CD8-positive, alpha-beta memory T cell (primary cell): ENCODE measurements around the gene SDCCAG8. TPM values are rescaled to one million over a fixed set of nuclear protein-coding genes. Genes with fewer than 3 reads are reported as not detected.

Experiments used
- CTCF ChIA-PET: fragments of 350-600 bp; sonication (Branson Sonifier 250); formaldehyde crosslinking; loops from one replicate; lab custom pipeline; 2021; ENCODE audit warnings: antibody characterized with exemption; lab: Charles Lee
- POLR2A ChIA-PET: fragments of 350-600 bp; sonication (Branson Sonifier 250); formaldehyde crosslinking; loops from one replicate; lab custom pipeline; 2021; ENCODE audit warnings: antibody characterized with exemption; lab: Charles Lee
- DNase-seq, 5 donors: peaks; one replicate each; pipeline versions ENCODE4 v3.0.0 to v3.0.0-alpha.2; 2020 to 2022; ENCODE audit warnings: mixed read lengths in 1 of 5
- H3K27ac ChIP-seq: one replicate; pipeline ENCODE4 v1.7.0; 2013; ENCODE audit warnings: low read depth, mild to moderate bottlenecking, low read length, moderate library complexity
- H3K27me3 ChIP-seq: 2 replicates; pipeline ENCODE4 v1.7.0; 2013; ENCODE audit warnings: low read length, mild to moderate bottlenecking; ENCODE audit not compliant: insufficient read depth, poor library complexity, severe bottlenecking
- H3K36me3 ChIP-seq: 2 replicates; pipeline ENCODE4 v1.7.0; 2013; ENCODE audit warnings: mild to moderate bottlenecking, low read length, moderate library complexity; ENCODE audit not compliant: insufficient read depth
- H3K4me1 ChIP-seq: 2 replicates; pipeline ENCODE4 v1.7.0; 2013; ENCODE audit warnings: mild to moderate bottlenecking, low read length, moderate library complexity; ENCODE audit not compliant: insufficient read depth
- H3K4me3 ChIP-seq: 2 replicates; pipeline ENCODE4 v1.7.0; 2013; ENCODE audit warnings: mild to moderate bottlenecking, low read length
- H3K9me3 ChIP-seq: 2 replicates; pipeline ENCODE4 v1.7.0; 2013; ENCODE audit warnings: mild to moderate bottlenecking, low read length
- H3K27ac Mint-ChIP-seq, 8 donors: one replicate each; pipeline ENCODE4 v1.8.0; 2020 to 2021; ENCODE audit warnings: mixed read lengths in 8 of 8, mild to moderate bottlenecking in 6 of 8, inconsistent platforms in 3 of 8, moderate library complexity in 3 of 8
- H3K27me3 Mint-ChIP-seq, 2 donors: one replicate each; pipeline ENCODE4 v1.8.0; 2020 to 2021; ENCODE audit warnings: mixed read lengths in 2 of 2, mild to moderate bottlenecking in 1 of 2, moderate library complexity in 1 of 2
- H3K36me3 Mint-ChIP-seq, 3 donors: one replicate each; pipeline ENCODE4 v1.8.0; 2020 to 2021; ENCODE audit warnings: mixed read lengths in 3 of 3, inconsistent platforms in 1 of 3, mild to moderate bottlenecking in 1 of 3
- H3K4me1 Mint-ChIP-seq, 3 donors: one replicate each; pipeline ENCODE4 v1.8.0; 2020 to 2021; ENCODE audit warnings: mixed read lengths in 3 of 3, inconsistent platforms in 1 of 3, mild to moderate bottlenecking in 1 of 3
- H3K4me3 Mint-ChIP-seq, 7 donors: one replicate each; pipeline ENCODE4 v1.8.0; 2020 to 2021; ENCODE audit warnings: mixed read lengths in 7 of 7, mild to moderate bottlenecking in 6 of 7, moderate library complexity in 4 of 7, inconsistent platforms in 2 of 7
- H3K9me3 Mint-ChIP-seq, 5 donors: one replicate each; pipeline ENCODE4 v1.8.0; 2020 to 2022; ENCODE audit warnings: mixed read lengths in 5 of 5, mild to moderate bottlenecking in 3 of 5, moderate library complexity in 2 of 5, inconsistent platforms in 1 of 5
- polyA plus RNA-seq: library from polyadenylated mRNA; unstranded; fragments of 300-500 nt; fragmentation: Illumina TruSeq; gene quantifications from one replicate; pipeline ENCODE4 v1.2.3, GENCODE V29; 2021
- total RNA-seq, 2 experiments: library from RNA; stranded (reverse); gene quantifications; one replicate each; pipeline ENCODE4 v1.2.3, GENCODE V29; 2021

SDCCAG8 gene
- total and polyA plus RNA-seq, 3 experiments from 2014 or later = 17.8 to 22.3 (median 18.3) TPM

- CTCF ChIA-PET = no interaction called here
- POLR2A ChIA-PET = no interaction called here
- Mint-ChIP-seq H3K4me1 (peaks cover 6 to 14% (median 9%) of the 10 kb centered on the region in 3 donors), H3K4me3 (no peak overlapping the region), H3K27me3 (no peaks in the 10 kb centered on the region), H3K9me3 (no peaks in the 10 kb centered on the region), H3K36me3 (peaks cover 25 to 59% (median 35%) of the 10 kb centered on the region in 3 donors), H3K27ac (no peak overlapping the region)
- H3K4me3 ChIP-seq = no peak overlapping the region
- no peak for DNase-seq
- no peaks in the 10 kb centered on the region for H3K9me3 ChIP-seq
- no peaks in the 10 kb centered on the region for H3K36me3 ChIP-seq
- no peaks in the 10 kb centered on the region for H3K27me3 ChIP-seq
- no peaks in the 10 kb centered on the region for H3K4me1 ChIP-seq
- no peak overlapping the region for H3K27ac ChIP-seq
Observed at GRCh38 chr1:243546457-243546856, 290.6 kb downstream of the SDCCAG8 start.

GRCh38 chr1:243547891-243548290 is 292.1 kb downstream of the SDCCAG8 start:
- no peak overlapping the region for H3K4me3 Mint-ChIP-seq
- Histone ChIP-seq H3K27ac (no peak overlapping the region), H3K36me3 (no peaks in the 10 kb centered on the region), H3K4me1 (no peaks in the 10 kb centered on the region), H3K27me3 (no peaks in the 10 kb centered on the region), H3K4me3 (no peak overlapping the region), H3K9me3 (no peaks in the 10 kb centered on the region)
- no peaks in the 10 kb centered on the region for H3K27me3 Mint-ChIP-seq
- H3K4me1 Mint-ChIP-seq = peaks cover 3 to 6% (median 3%) of the 10 kb centered on the region in 3 donors
- no peak overlapping the region for H3K27ac Mint-ChIP-seq
- CTCF ChIA-PET = no interaction called here
- peaks cover 25 to 59% (median 36%) of the 10 kb centered on the region in 3 donors for H3K36me3 Mint-ChIP-seq
- POLR2A ChIA-PET = interaction anchor here (0.5 to 0.6 kb wide), 2 partner anchors 25 to 431 kb away, joined by 3 to 4 read pairs; no protein-coding TSS in a partner anchor
- no peak for DNase-seq
- no peaks in the 10 kb centered on the region for H3K9me3 Mint-ChIP-seq

- H3K27me3 ChIP-seq = no peaks in the 10 kb centered on the region
- DNase-seq = no peak
- no peaks in the 10 kb centered on the region for H3K4me1 ChIP-seq
- no peaks in the 10 kb centered on the region for H3K36me3 ChIP-seq
- ChIA-PET CTCF (no interaction called here), POLR2A (interaction anchor here (0.5 to 0.6 kb wide), 2 partner anchors 26 to 431 kb away, joined by 3 to 4 read pairs; no protein-coding TSS in a partner anchor)
- H3K9me3 Mint-ChIP-seq = no peaks in the 10 kb centered on the region
- no peak overlapping the region for H3K4me3 ChIP-seq
- no peak overlapping the region for H3K27ac Mint-ChIP-seq
- no peaks in the 10 kb centered on the region for H3K27me3 Mint-ChIP-seq
- peaks cover 24 to 58% (median 33%) of the 10 kb centered on the region in 3 donors for H3K36me3 Mint-ChIP-seq
- no peak overlapping the region for H3K4me3 Mint-ChIP-seq
- H3K27ac ChIP-seq = no peak overlapping the region
- H3K9me3 ChIP-seq = no peaks in the 10 kb centered on the region
- H3K4me1 Mint-ChIP-seq = peaks cover 0 to 2% (median 1%) of the 10 kb centered on the region in 3 donors
Observed at GRCh38 chr1:243548516-243548915, 292.7 kb downstream of the SDCCAG8 start.

- no peaks in the 10 kb centered on the region for H3K9me3 Mint-ChIP-seq
- DNase-seq = no peak
Observed at GRCh38 chr1:243549108-243549507, 293.3 kb downstream of the SDCCAG8 start.

More at GRCh38 chr1:243549108-243549507, 293.3 kb downstream of the SDCCAG8 start:
- ChIA-PET POLR2A (no interaction called here), CTCF (no interaction called here)
- no peak overlapping the region for H3K27ac ChIP-seq
- H3K9me3 ChIP-seq = no peaks in the 10 kb centered on the region
- H3K4me1 ChIP-seq = no peaks in the 10 kb centered on the region
- Mint-ChIP-seq H3K27ac (no peak overlapping the region), H3K4me3 (no peak overlapping the region), H3K36me3 (peaks cover 18 to 53% (median 27%) of the 10 kb centered on the region in 3 donors), H3K4me1 (no peaks in the 10 kb centered on the region), H3K27me3 (no peaks in the 10 kb centered on the region)
- no peak overlapping the region for H3K4me3 ChIP-seq
- H3K36me3 ChIP-seq = no peaks in the 10 kb centered on the region
- no peaks in the 10 kb centered on the region for H3K27me3 ChIP-seq

Other genes with a start within 250 kb of the SDCCAG8 start
- 10 to 100 TPM; 29.9 to 36.5 TPM for gene CEP170, start 760 bp upstream of the SDCCAG8 start, total RNA-seq
- gene CEP170, start 760 bp upstream of the SDCCAG8 start, polyA plus RNA-seq = 7.4 TPM